AG10803 (cell line): Measurements from ENCODE around the gene OR2B6.

Experiments
- DNase-seq: peaks from one replicate; pipeline ENCODE4 v3.0.0; 2010; ENCODE audit warnings: low read depth
- H3K4me3 ChIP-seq: 2 replicates; pipeline ENCODE4 v1.5.1; 2011; ENCODE audit warnings: mild to moderate bottlenecking, low read length, control low read depth
- TF ChIP-seq, protein P1 (sequence below): conservative IDR thresholded peaks from 2 replicates; pipeline ENCODE4 v1.5.1; 2011; ENCODE audit warnings: mild to moderate bottlenecking, low read length, control low read depth, inconsistent platforms

OR2B6 gene

DNA sequence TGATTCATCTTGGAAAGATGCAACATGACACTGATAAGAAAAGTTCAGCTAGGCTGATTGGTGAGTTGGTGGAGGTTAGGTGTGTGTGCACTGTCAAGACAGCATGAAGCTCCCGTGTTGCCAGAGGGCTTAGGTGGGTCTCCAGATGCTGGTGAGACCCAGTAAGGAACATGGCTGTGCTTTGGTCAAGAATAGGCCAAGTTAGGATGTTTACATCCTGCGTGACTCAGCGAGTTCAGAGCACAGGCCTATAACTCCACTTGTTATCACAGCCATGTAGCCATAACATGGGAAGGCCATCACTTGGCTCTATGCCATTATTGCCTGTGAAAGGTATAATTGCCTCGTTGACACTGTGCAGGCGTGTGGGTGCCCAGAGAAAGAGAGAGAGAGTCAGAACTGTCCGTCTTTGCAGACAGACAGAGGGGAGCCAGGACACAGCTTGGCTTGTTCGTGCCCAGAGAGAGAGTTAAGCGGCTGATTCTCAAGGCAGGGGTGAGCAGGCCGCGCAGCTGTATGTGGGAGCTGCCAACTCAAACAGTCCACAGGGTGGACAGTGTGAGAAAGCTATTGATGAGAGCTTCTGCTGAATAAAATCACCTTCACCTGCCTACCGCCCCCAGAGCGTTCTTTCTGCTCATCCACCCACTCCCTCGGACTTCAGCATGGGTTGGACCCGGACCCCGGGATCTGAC is 43.5 kb downstream of the OR2B6 start:
- DNase-seq, result no peak

DNA sequence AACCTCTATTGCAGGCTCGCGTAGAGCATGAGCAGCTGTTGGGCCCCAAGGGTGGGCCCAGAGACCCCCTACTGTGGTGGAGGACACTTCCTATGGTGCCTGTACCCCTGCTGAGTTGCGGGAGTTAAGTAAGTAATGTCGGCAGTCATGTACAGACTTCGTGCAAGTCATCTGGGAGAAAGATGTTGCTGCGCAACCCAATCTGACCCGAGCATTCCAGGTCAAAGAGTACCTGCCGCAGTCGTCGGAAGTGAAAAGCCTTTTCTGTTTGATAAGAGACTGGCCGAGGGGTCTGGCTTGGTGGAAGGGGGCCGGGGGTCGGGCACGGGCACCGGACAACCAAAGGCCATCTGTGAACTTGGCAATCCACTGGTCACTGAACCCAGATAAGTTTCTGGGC is 44.3 kb downstream of the OR2B6 start:
- TF ChIP-seq, protein P1, sequence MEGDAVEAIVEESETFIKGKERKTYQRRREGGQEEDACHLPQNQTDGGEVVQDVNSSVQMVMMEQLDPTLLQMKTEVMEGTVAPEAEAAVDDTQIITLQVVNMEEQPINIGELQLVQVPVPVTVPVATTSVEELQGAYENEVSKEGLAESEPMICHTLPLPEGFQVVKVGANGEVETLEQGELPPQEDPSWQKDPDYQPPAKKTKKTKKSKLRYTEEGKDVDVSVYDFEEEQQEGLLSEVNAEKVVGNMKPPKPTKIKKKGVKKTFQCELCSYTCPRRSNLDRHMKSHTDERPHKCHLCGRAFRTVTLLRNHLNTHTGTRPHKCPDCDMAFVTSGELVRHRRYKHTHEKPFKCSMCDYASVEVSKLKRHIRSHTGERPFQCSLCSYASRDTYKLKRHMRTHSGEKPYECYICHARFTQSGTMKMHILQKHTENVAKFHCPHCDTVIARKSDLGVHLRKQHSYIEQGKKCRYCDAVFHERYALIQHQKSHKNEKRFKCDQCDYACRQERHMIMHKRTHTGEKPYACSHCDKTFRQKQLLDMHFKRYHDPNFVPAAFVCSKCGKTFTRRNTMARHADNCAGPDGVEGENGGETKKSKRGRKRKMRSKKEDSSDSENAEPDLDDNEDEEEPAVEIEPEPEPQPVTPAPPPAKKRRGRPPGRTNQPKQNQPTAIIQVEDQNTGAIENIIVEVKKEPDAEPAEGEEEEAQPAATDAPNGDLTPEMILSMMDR, result no peak
- no peak for DNase-seq
- H3K4me3 ChIP-seq, result no peak overlapping the region

More for the DNA sequence above, 43.5 kb downstream of the OR2B6 start:
- TF ChIP-seq, protein P1, result no peak
- H3K4me3 ChIP-seq, result no peak overlapping the region

DNA sequence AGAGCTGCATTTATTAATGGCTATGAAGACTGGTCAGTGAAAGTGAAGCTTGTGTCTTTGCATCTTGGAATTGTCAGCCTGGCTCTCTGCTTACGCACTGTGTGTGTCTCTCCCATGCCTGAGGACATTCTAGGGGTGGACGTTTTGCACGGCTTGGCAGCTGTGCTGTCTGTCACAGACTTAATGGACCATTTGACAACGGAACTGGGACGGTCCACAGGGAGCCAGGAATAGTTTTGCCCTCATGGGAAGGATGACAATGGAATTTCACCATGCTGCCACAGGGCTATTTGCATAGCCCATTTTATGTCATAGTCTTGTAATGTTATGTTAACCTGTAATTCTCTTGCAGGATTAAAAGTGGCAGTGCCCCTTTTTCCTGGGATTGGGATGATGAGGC is 44.7 kb downstream of the OR2B6 start:
- TF ChIP-seq, protein P1, result no peak
- DNase-seq, result no peak
- H3K4me3 ChIP-seq, result no peak overlapping the region

DNA sequence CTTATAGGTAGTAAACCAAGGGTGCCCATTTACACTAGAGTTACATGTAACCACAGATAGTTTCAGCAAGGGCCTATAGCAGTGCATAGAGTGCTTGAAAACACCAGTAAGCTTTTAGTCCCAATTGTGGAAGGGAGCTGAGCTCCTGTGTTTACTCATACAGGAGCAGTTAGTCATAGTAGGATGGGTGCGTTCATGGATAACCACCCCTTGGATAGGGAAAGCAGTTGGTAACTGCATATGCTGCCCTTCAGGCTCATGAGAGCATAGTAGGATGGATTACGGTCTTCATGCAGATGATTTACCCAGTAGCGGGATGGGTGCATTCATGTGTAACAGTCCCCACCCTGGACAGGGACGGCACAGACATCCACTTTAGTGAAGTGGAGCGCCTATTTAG is 45.1 kb downstream of the OR2B6 start:
- no peak overlapping the region for H3K4me3 ChIP-seq
- DNase-seq, result no peak
- TF ChIP-seq, protein P1, result no peak

DNA sequence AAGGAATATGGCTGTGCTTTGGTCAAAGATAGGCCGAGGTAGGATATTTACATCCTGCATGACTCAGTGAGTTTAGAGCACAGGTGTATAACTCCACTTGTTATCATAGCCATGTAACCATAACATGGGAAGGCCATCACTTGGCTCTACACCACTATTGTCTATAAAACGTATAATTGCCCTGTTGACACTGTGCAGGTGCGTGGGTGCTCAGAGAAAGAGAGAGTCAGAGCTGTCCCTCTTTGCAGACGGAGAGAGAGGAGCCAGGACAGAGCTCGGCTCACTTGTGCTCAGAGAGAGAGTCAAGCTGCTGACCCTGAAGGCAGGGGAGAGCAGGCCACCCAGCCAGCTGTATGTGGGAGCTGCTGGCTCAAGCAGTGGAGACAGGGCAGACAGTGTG is 46.0 kb downstream of the OR2B6 start:
- TF ChIP-seq, protein P1, result no peak
- H3K4me3 ChIP-seq, result no peak overlapping the region
- no peak for DNase-seq

DNA sequence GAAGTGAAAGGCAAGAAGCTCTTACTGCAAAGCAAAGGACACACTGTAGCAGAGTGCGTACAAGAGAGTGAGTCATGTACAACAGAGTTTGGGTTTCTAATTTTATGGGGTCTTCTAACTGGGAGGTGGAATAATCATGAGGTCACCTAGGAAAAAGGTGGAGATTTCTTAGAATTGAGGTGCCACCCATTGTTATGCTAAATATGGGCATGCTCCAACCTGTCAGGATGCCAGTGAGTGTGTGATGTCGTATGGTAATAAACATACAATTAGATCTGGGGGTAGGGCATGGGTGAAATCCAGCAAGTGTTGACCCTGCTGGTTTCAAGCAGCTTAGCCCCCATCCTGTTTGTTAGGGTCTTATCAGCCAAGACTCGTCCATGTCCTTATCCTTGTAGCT is 46.6 kb downstream of the OR2B6 start:
- H3K4me3 ChIP-seq, result no peak overlapping the region
- DNase-seq, result no peak
- TF ChIP-seq, protein P1, result no peak

DNA sequence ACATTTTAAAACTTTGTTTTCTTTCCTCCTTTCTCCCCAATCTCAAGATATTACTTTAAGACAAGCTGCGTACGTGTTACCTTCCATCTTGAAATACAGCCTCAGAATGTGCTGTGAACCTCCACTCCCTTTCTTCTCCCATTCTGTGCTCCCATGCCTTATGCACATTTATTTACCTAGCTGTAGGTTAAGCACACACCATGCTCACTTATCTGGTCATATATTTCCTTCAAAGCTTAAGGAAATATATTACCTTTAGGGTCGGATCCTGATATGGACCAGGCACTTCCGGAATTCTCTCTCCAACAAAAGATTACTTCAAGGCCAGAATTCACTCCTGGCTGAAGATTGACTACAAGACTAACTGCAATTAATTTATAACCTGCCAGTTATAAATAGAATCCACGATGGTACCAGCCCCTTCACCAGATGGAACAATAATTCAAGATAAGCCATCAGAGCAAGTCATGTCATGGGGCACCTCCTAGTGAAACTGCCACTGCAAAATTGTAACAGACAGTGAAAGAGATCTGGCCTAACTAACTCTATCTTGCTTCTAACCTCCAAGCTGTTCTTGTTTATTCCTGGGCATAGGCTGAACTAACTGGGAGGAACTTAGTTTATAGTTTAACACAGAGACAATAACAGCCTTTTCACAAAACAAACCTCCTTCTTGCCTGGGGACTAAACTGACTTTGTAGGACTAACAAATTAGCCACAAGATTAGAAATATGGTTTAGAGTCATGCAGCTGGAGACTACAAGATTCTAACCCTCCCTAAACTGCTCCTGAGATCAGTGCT is 47.5 kb downstream of the OR2B6 start:
- no peak for DNase-seq
- TF ChIP-seq, protein P1, result no peak
- no peak overlapping the region for H3K4me3 ChIP-seq
